PFSK-1 (cell line): Measurements from ENCODE around the gene SYNGAP1.

Experiments
- POLR2AphosphoS5 ChIP-seq: IDR thresholded peaks from 2 replicates; pipeline ENCODE4 v1.6.1; 2012; ENCODE audit warnings: low read depth, mild to moderate bottlenecking, control low read depth, low read length, moderate library complexity
- SIN3A ChIP-seq: IDR thresholded peaks from 2 replicates; pipeline ENCODE4 v1.6.1; 2012; ENCODE audit warnings: mild to moderate bottlenecking, low read length, moderate library complexity, borderline replicate concordance; ENCODE audit not compliant: insufficient read depth
- TAF1 ChIP-seq: IDR thresholded peaks from 2 replicates; pipeline ENCODE4 v1.6.1; 2012; ENCODE audit warnings: low read length, control low read depth, borderline replicate concordance; ENCODE audit not compliant: insufficient read depth

DNA sequence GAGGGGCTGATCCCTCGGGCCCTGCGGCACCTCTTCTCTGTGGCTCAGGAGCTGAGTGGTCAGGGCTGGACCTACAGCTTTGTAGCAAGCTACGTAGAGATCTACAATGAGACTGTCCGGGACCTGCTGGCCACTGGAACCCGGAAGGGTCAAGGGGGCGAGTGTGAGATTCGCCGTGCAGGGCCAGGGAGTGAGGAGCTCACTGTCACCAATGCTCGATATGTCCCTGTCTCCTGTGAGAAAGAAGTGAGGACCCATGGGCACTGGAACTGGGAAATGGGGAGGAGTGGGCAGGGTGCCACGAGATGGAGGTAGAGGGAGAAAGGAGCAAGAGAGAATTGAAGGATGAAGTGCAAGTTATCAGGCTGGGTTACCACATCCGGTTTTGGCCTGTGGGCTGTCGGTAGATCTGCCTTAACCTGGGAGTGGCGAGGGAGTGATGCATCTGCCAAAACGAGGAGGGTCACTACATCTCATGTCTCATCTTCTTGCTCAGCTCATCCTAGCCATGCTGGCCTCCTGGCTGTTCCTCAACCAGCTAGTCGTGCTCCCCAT lies 14.4 kb upstream of the SYNGAP1 start:
- TF ChIP-seq POLR2AphosphoS5 (0 out of 2 replicates have a peak, but pooled peaks have one; percentile 27), TAF1 (no peak), SIN3A (no peak)
